Right lobe of liver (tissue), 4 donors: ENCODE results near the gene RORB.

Experiments
- POLR2A ChIP-seq: fragments of 450-650 bp; IDR thresholded peaks from one replicate; pipeline ENCODE4 v1.6.1; 2017; ENCODE audit warnings: antibody characterized with exemption, mild to moderate bottlenecking
- TF ChIP-seq, protein P1 (sequence below), 4 donors: fragments of 200-600 bp in 3 of 4; fragments of 450-650 bp in 1 of 4; IDR thresholded peaks; one replicate each; pipeline versions ENCODE4 v1.5.1 to v1.8.0; 2016 to 2022; ENCODE audit warnings: antibody characterized with exemption in 4 of 4, mild to moderate bottlenecking in 2 of 4
- donor health status: DM: no; HTN: no; CAD: no.
- donor health status: DM: no; HTN: no; CAD: no.
- donor health status: DM: no; HTN: yes; CAD: no.

DNA sequence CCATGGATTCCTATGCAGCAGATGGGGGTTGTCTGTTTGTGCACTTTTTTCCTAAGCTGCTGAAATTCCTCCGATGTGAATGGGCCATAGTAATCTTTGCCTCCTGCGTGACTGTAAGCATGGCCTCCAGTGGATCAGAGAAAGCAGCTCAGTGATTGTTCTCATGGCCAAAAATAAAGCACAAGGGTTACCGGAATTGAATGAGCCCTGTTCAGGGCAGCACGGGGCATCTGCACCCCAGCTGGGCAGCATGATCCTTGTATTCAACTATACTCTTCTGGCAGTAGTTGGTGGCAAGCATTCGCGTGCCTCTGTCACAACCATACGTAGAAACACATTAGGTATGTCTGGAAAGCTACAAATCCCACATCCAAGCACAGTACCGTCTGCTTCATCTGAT, 193.9 kb downstream of the RORB start:
- TF ChIP-seq, protein P1, sequence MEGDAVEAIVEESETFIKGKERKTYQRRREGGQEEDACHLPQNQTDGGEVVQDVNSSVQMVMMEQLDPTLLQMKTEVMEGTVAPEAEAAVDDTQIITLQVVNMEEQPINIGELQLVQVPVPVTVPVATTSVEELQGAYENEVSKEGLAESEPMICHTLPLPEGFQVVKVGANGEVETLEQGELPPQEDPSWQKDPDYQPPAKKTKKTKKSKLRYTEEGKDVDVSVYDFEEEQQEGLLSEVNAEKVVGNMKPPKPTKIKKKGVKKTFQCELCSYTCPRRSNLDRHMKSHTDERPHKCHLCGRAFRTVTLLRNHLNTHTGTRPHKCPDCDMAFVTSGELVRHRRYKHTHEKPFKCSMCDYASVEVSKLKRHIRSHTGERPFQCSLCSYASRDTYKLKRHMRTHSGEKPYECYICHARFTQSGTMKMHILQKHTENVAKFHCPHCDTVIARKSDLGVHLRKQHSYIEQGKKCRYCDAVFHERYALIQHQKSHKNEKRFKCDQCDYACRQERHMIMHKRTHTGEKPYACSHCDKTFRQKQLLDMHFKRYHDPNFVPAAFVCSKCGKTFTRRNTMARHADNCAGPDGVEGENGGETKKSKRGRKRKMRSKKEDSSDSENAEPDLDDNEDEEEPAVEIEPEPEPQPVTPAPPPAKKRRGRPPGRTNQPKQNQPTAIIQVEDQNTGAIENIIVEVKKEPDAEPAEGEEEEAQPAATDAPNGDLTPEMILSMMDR (IDR thresholded peaks at IDR 0.05): no peak
- no peak for TF ChIP-seq POLR2A
